ENCODE measurements around the gene IWS1.
"Not testable (repeated sequence)": the region's sequence is repeated elsewhere in the genome, so short reads cannot be mapped to it uniquely, and the experiment has no call there.

Gene IWS1

DNA sequence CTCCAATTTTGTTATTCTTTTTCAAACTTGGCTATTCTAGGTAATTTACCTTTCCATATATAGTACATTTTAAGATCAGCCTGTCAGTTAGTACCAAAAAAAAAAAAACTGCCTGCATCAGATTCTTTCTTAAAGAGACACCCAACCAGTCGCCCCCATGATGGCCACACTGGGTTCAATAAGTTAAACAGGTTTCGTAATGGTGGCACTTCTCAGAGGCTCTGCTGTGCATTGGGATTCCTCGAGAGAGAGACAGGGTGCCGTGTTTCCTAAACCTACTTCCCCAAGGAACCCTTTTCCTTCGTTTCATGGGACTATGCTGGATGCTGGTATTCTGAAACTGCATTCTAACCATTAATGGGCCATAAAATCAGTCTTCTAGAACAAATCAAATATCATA, 46.6 kb upstream of the IWS1 start:
- TF ChIP-seq, protein P1, sequence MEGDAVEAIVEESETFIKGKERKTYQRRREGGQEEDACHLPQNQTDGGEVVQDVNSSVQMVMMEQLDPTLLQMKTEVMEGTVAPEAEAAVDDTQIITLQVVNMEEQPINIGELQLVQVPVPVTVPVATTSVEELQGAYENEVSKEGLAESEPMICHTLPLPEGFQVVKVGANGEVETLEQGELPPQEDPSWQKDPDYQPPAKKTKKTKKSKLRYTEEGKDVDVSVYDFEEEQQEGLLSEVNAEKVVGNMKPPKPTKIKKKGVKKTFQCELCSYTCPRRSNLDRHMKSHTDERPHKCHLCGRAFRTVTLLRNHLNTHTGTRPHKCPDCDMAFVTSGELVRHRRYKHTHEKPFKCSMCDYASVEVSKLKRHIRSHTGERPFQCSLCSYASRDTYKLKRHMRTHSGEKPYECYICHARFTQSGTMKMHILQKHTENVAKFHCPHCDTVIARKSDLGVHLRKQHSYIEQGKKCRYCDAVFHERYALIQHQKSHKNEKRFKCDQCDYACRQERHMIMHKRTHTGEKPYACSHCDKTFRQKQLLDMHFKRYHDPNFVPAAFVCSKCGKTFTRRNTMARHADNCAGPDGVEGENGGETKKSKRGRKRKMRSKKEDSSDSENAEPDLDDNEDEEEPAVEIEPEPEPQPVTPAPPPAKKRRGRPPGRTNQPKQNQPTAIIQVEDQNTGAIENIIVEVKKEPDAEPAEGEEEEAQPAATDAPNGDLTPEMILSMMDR (conservative IDR thresholded peaks at IDR 0.05; ENCODE audit: low read length): no peak
- H3K4me3 ChIP-seq (ENCODE audit: low read length): no peak overlapping the region
- no peak for DNase-seq (ENCODE audit: low read depth)

DNA sequence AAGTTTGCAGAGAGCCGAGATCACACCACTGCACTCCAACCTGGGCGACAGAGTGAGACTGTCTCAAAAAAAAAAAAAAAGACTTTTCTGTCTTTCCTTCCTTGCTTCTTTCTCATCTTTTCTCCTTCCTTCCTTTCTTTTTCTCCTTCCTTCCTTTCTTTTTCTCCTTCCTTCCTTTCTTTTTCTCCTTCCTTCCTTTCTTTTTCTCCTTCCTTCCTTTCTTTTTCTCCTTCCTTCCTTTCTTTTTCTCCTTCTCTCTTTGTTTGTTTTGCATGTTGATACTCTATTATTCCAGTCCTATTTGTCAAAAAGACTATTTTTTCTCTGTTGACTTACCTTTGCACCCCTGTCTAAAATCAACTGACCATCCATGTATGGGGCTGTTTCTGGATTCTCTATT, 46.1 kb upstream of the IWS1 start:
- not testable (repeated sequence) for H3K4me3 ChIP-seq (ENCODE audit: low read length); DNase-seq (ENCODE audit: low read depth)

DNA sequence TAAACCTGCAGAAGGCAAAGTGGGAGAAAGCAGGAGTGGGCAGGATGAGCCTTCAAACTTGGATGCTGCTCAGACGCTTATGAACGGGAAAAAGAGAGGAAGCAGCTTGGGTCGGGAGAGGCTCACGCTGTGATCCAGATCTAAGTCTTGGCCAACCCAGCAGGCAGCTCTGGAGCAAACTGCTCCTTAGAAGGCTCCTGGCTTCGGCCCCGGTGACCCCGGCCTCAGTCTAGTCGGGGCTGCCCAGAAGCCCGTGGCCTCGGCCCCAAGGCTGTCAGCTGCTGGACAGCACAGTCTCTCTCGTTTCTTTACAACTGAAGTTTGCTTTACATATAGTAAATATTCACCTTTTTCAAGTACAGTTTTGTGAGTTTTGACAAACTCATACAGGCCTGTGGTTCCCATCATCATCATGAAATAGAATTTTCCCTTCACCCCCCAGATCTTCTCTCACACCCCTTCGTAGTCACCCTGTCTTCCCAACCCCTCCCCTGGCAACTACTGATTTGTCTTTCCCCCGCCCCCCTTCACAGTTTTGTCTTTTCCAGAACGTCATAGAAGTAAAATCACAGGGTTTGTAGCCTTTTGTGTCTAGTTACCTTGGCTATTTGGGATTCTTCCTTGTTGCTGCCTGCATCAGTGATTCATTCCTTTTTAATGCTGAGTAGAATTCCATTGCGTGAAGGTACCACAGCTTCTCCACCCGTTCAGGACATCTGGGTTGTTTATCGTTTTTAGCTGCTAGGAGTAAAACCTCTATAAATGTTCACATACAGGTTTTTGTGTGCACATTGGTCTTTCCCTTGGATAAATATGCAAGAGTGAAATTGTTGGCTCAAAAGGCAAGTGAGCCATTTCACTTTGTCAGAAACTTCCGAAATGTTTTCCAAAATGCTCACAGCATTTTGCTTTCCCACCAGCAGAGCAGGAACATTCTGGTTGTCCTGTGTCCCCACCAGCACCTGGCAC, 44.3 kb upstream of the IWS1 start:
- DNase-seq (ENCODE audit: low read depth): peak; percentile 55
- TF ChIP-seq, protein P1 (conservative IDR thresholded peaks at IDR 0.05; ENCODE audit: low read length): no peak
- no peak overlapping the region for H3K4me3 ChIP-seq (ENCODE audit: low read length)

DNA sequence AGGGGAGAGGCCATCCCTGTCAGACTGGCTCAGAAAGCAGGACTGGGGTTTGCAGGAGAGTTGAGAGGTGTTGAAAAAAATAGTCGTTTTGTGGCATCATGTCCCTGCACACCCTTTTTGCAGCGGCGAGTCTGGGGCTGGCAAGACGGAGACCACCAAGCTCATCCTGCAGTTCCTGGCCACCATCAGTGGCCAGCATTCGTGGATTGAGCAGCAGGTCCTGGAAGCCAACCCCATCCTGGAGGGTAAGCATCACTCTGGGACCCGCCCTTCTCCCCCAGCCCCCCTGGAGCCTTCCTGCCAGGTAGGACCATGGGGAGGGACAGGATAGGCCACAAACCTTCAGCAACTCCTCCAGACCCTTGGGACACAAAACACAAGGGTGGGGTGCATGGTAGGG, 43.4 kb upstream of the IWS1 start:
- no peak overlapping the region for H3K4me3 ChIP-seq (ENCODE audit: low read length)
- DNase-seq (ENCODE audit: low read depth): no peak
- TF ChIP-seq, protein P1 (conservative IDR thresholded peaks at IDR 0.05; ENCODE audit: low read length): no peak

DNA sequence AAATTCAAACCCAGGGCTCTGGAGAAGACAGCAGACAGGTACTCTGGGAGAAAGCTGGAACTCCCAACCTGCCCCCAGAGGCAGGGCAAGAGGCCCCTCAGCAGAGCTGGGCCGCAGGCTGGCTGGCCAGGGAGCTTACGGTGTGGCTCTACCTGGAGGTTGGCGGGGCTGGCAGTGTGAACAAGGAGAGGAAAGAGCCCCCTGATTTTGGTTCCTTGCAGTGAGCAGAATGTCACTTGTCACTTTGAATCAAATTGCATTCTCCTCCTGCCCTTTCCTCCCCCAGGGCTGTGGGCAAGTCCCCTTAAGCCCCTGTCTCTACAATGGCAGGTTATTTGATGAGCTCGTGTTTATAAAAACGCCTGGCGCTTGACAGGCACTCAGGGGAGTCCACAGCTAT, 41.8 kb upstream of the IWS1 start:
- no peak for DNase-seq (ENCODE audit: low read depth)

DNA sequence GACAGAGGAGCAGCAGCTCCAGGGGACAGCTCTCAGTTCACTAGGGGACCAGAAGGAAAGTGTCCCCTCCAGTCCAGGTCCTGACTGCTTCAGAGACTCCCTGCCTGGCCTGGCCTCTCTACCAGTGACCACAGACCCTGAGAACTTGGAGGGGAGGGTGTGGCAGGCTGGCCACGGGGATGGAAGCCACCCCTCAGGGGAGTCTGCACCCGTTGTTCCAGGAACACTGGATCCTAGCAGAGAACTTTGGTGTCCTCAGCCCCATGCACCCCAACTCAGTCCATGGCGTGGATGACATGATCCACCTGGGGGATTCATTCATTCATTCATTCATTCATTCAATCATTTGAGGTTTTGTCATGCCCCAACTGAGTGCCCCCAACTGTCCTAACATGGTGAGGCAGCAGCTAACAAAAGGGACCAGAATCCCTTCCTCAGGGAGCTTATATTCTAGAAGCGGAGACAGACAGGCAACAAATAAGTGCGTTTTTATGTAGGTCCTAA, 41.1 kb upstream of the IWS1 start:
- no peak overlapping the region for H3K4me3 ChIP-seq (ENCODE audit: low read length)
- TF ChIP-seq, protein P1 (conservative IDR thresholded peaks at IDR 0.05; ENCODE audit: low read length): no peak
- DNase-seq (ENCODE audit: low read depth): no peak

More for the DNA sequence above, 41.8 kb upstream of the IWS1 start:
- no peak overlapping the region for H3K4me3 ChIP-seq (ENCODE audit: low read length)
- TF ChIP-seq, protein P1 (conservative IDR thresholded peaks at IDR 0.05; ENCODE audit: low read length): no peak

DNA sequence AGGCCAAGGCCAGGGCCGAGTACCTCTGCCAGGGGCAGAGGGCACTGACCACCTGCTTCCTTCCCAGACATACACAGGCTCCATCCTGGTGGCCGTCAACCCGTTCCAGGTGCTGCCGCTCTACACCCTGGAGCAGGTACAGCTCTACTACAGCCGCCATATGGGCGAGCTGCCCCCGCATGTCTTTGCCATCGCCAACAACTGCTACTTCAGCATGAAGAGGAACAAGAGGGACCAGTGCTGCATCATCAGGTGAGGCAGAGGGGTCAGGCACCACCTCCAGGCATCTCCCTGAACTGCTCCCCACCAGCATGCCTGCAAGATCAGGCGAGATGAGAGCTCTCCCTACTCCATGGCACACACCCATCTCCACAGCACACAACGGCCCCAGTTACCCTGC, 40.3 kb upstream of the IWS1 start:
- no peak overlapping the region for H3K4me3 ChIP-seq (ENCODE audit: low read length)
- no peak for DNase-seq (ENCODE audit: low read depth)
- TF ChIP-seq, protein P1 (conservative IDR thresholded peaks at IDR 0.05; ENCODE audit: low read length): no peak

All from AG10803 (cell line).